ENCODE measurements around the gene BRWD1. TPM values are rescaled to one million over a fixed set of nuclear protein-coding genes. Genes with fewer than 3 reads are reported as not detected.

Gene BRWD1
- 33.3 TPM for total RNA-seq (2013)
- polyA plus RNA-seq (10 to 100 TPM; 12.1 to 16.8 (median 12.7) TPM), polyA minus RNA-seq (23.6 and 27.0 TPM in 2 replicates), total RNA-seq (82.8 to 283 (median 219) reads per million in 11 experiments)

- H4K20me1 ChIP-seq (ENCODE audit: insufficient read depth, low read length), result peaks cover 35% of the 10 kb centered on the region
- H3K9ac ChIP-seq (ENCODE audit: insufficient read depth, low read length, poor library complexity, severe bottlenecking), result peak within 1 kb of the TSS; percentile 97
- TF ChIP-seq, protein P1, sequence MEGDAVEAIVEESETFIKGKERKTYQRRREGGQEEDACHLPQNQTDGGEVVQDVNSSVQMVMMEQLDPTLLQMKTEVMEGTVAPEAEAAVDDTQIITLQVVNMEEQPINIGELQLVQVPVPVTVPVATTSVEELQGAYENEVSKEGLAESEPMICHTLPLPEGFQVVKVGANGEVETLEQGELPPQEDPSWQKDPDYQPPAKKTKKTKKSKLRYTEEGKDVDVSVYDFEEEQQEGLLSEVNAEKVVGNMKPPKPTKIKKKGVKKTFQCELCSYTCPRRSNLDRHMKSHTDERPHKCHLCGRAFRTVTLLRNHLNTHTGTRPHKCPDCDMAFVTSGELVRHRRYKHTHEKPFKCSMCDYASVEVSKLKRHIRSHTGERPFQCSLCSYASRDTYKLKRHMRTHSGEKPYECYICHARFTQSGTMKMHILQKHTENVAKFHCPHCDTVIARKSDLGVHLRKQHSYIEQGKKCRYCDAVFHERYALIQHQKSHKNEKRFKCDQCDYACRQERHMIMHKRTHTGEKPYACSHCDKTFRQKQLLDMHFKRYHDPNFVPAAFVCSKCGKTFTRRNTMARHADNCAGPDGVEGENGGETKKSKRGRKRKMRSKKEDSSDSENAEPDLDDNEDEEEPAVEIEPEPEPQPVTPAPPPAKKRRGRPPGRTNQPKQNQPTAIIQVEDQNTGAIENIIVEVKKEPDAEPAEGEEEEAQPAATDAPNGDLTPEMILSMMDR (IDR thresholded peaks at IDR 0.05), result peak; percentile 38
- H3K9me3 ChIP-seq (replicated peaks in 1 of 2; ENCODE audit: control insufficient read depth in 1 of 2, insufficient read depth in 1 of 2, low read length in 2 of 2), result no peaks in the 10 kb centered on the region
- peak within 1 kb of the TSS; percentile 74 to 95 for H3K27ac ChIP-seq (ENCODE audit: low read depth in 1 of 2, low read length in 2 of 2)
- Mint-ChIP-seq H3K4me1 (peaks cover 35% of the 10 kb centered on the region), H3K4me3 (peak within 1 kb of the TSS; percentile 94 to 97), H3K36me3 (peaks cover 6 to 28% of the 10 kb centered on the region in 2 donors), H3K27me3 (ENCODE audit: low read depth in 3 of 3) (peaks cover 0 to 2% (median 0%) of the 10 kb centered on the region in 3 donors), H3K27ac (peak within 1 kb of the TSS; percentile 92 to 98 (median 98)), H3K9me3 (no peaks in the 10 kb centered on the region)
- H3K4me2 ChIP-seq (replicated peaks; ENCODE audit: extremely low read depth, low read length, poor library complexity, severe bottlenecking), result peak within 1 kb of the TSS; percentile 83
- H3K4me1 ChIP-seq (ENCODE audit: control insufficient read depth in 1 of 2, insufficient read depth in 2 of 2, low read length in 2 of 2), result peaks cover 26 to 43% of the 10 kb centered on the region in 2 donors
- peak within 1 kb of the TSS; percentile 64 to 82 (median 76) for H3K4me3 ChIP-seq (replicated peaks in 1 of 3; ENCODE audit: low read depth in 2 of 3, low read length in 3 of 3)
- H3K27me3 ChIP-seq (ENCODE audit: control insufficient read depth in 2 of 2, insufficient read depth in 2 of 2, low read length in 2 of 2), result no peaks in the 10 kb centered on the region
- peaks cover 11 to 12% of the 10 kb centered on the region in 2 donors for H3K36me3 ChIP-seq (replicated peaks in 1 of 2; ENCODE audit: control insufficient read depth in 1 of 2, insufficient read depth in 2 of 2, low read length in 2 of 2)
- WGBS (ENCODE audit: insufficient coverage), result under 1% methylated on average over 70 of the region's 78 CpGs
- H2AFZ ChIP-seq (ENCODE audit: insufficient read depth, low read depth, low read length, poor library complexity, severe bottlenecking), result peak within 1 kb of the TSS; percentile 93
- intact Hi-C loops (cut with micrococcal nuclease), result loop anchor here (2.0 to 10.0 kb wide), 5 partner anchors 34 to 134 kb away; partner anchors contain the start of genes HMGN1 (in 2 of the 2) and LCA5L (in 2 of the 2)
- H3K79me2 ChIP-seq (ENCODE audit: insufficient read depth, low read length), result peaks cover 53% of the 10 kb centered on the region
- DNase-seq, result peak; percentile 70 to 86 (median 84)
Observed at GRCh38 chr21:39313571-39314142, at the start of gene BRWD1. BRWD1 (minus strand) TSS chr21:39313632; CDS start chr21:39313491, 141 bp downstream.

DNA sequence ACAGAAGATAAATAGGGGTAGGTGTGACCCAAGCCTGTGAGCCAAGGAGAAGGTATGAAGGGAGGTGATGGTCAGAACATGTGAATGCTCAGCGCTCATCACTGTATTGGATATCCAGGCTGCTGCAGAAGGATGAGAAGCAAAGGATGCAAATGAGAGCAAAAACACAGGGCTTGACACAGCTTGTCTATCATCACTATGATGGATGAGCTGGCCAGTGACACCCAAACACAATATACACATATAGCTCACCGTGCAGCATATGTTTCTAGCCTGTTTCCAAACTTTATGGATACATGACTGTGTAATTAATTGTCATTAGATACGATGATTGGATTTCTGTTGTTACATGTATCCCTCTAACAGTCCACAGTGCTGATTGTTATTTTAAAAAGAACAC is 49.3 kb upstream of the BRWD1 start:
- no peak overlapping the region for H3K27ac ChIP-seq (ENCODE audit: low read depth in 1 of 2, low read length in 2 of 2)
- intact Hi-C loops (cut with micrococcal nuclease), result no loop called here
- no peak for DNase-seq

More for the DNA sequence above, 49.3 kb upstream of the BRWD1 start:
- WGBS (ENCODE audit: insufficient coverage), result 100% methylated on average over 1 of the region's 3 CpGs
- Mint-ChIP-seq H3K27me3 (ENCODE audit: low read depth in 3 of 3) (peaks cover 0 to 3% (median 0%) of the 10 kb centered on the region in 3 donors), H3K4me1 (peaks cover 10% of the 10 kb centered on the region), H3K9me3 (peaks cover 0 to 6% (median 0%) of the 10 kb centered on the region in 7 donors), H3K4me3 (peak overlapping the region in 1 of 2 donors; percentile 11), H3K36me3 (no peaks in the 10 kb centered on the region), H3K27ac (peak overlapping the region in 5 of 7 donors; percentile 4 to 76 (median 35))
- no peaks in the 10 kb centered on the region for H3K9me3 ChIP-seq (replicated peaks in 1 of 2; ENCODE audit: control insufficient read depth in 1 of 2, insufficient read depth in 1 of 2, low read length in 2 of 2)
- peak overlapping the region; percentile 4 for H3K4me2 ChIP-seq (replicated peaks; ENCODE audit: extremely low read depth, low read length, poor library complexity, severe bottlenecking)
- H3K9ac ChIP-seq (ENCODE audit: insufficient read depth, low read length, poor library complexity, severe bottlenecking), result no peak overlapping the region
- H3K36me3 ChIP-seq (replicated peaks in 1 of 2; ENCODE audit: control insufficient read depth in 1 of 2, insufficient read depth in 2 of 2, low read length in 2 of 2), result no peaks in the 10 kb centered on the region
- no peak overlapping the region for H3K4me3 ChIP-seq (replicated peaks in 1 of 3; ENCODE audit: low read depth in 2 of 3, low read length in 3 of 3)
- H4K20me1 ChIP-seq (ENCODE audit: insufficient read depth, low read length), result no peaks in the 10 kb centered on the region
- peak overlapping the region; percentile 38 for H2AFZ ChIP-seq (ENCODE audit: insufficient read depth, low read depth, low read length, poor library complexity, severe bottlenecking)
- no peaks in the 10 kb centered on the region for H3K27me3 ChIP-seq (ENCODE audit: control insufficient read depth in 2 of 2, insufficient read depth in 2 of 2, low read length in 2 of 2)
- TF ChIP-seq, protein P1 (IDR thresholded peaks at IDR 0.05), result no peak
- H3K4me1 ChIP-seq (ENCODE audit: control insufficient read depth in 1 of 2, insufficient read depth in 2 of 2, low read length in 2 of 2), result peaks cover 8 to 11% of the 10 kb centered on the region in 2 donors
- no peaks in the 10 kb centered on the region for H3K79me2 ChIP-seq (ENCODE audit: insufficient read depth, low read length)

Measured in CD14-positive monocyte (primary cell).